Liver (tissue), 9 donors: ENCODE data around the gene PNMA8A. TPM values are rescaled to one million over a fixed set of nuclear protein-coding genes. Genes with fewer than 3 reads are reported as not detected.

Experiments
- DNase-seq: peaks from one replicate; pipeline ENCODE4 v3.0.0-alpha.2; 2017; ENCODE audit warnings: low spot score
- H3K27ac ChIP-seq, 2 donors: one replicate each; pipeline ENCODE4 v1.7.0; 2013; ENCODE audit warnings: inconsistent platforms in 2 of 2, low read length in 2 of 2, control low read depth in 1 of 2, low read depth in 1 of 2, mild to moderate bottlenecking in 1 of 2
- H3K27me3 ChIP-seq, 4 donors: one replicate each; pipeline versions ENCODE4 v1.6.1 to v1.7.0; 2013; ENCODE audit warnings: low read length in 3 of 4, inconsistent platforms in 1 of 4, mild to moderate bottlenecking in 1 of 4, moderate library complexity in 1 of 4; ENCODE audit not compliant: control insufficient read depth in 4 of 4, insufficient read depth in 4 of 4
- H3K36me3 ChIP-seq, 4 donors: one replicate each; pipeline versions ENCODE4 v1.6.1 to v1.7.0; 2013; ENCODE audit warnings: low read length in 3 of 4, mild to moderate bottlenecking in 3 of 4, low read depth in 1 of 4, moderate library complexity in 1 of 4; ENCODE audit not compliant: control insufficient read depth in 4 of 4, insufficient read depth in 3 of 4
- H3K4me1 ChIP-seq, 4 donors: one replicate each; pipeline versions ENCODE4 v1.6.1 to v1.7.0; 2013; ENCODE audit warnings: low read length in 3 of 4, mild to moderate bottlenecking in 3 of 4, moderate library complexity in 1 of 4; ENCODE audit not compliant: control insufficient read depth in 4 of 4, insufficient read depth in 4 of 4
- H3K4me3 ChIP-seq, 3 donors: one replicate each; pipeline versions ENCODE4 v1.6.1 to v1.7.0; 2013; ENCODE audit warnings: low read length in 3 of 3, control low read depth in 1 of 3, low read depth in 1 of 3, mild to moderate bottlenecking in 1 of 3
- H3K9ac ChIP-seq, 2 donors: one replicate each; pipeline ENCODE4 v1.7.0; 2013; ENCODE audit warnings: low read length in 2 of 2, mild to moderate bottlenecking in 2 of 2, moderate library complexity in 2 of 2, control low read depth in 1 of 2, low read depth in 1 of 2
- H3K9me3 ChIP-seq, 4 donors: one replicate each; pipeline versions ENCODE4 v1.6.1 to v1.7.0; 2013; ENCODE audit warnings: low read length in 3 of 4; ENCODE audit not compliant: control insufficient read depth in 4 of 4
- ATF3 ChIP-seq: IDR thresholded peaks from 2 replicates; pipeline ENCODE4 v1.6.1; 2016; ENCODE audit warnings: antibody characterized with exemption
- EGR1 ChIP-seq, 2 donors: IDR thresholded peaks; 2 replicates each; pipeline ENCODE4 v1.6.1; 2016 to 2018; ENCODE audit warnings: antibody characterized with exemption in 2 of 2, low read depth in 2 of 2
- FOXA1 ChIP-seq: IDR thresholded peaks from 2 replicates; pipeline ENCODE4 v1.6.1; 2016; ENCODE audit warnings: antibody characterized with exemption
- FOXA2 ChIP-seq: IDR thresholded peaks from 2 replicates; pipeline ENCODE4 v1.6.1; 2016; ENCODE audit warnings: antibody characterized with exemption
- GABPA ChIP-seq, 2 donors: IDR thresholded peaks in 1 of 2; conservative IDR thresholded peaks in 1 of 2; 2 replicates each; pipeline ENCODE4 v1.6.1; 2016; ENCODE audit warnings: antibody characterized with exemption in 2 of 2, mild to moderate bottlenecking in 1 of 2, moderate library complexity in 1 of 2
- HNF4A ChIP-seq, 2 donors: conservative IDR thresholded peaks; 2 replicates each; pipeline ENCODE4 v1.6.1; 2016; ENCODE audit warnings: antibody characterized with exemption in 2 of 2, mild to moderate bottlenecking in 2 of 2
- JUND ChIP-seq, 2 donors: IDR thresholded peaks; 2 replicates each; pipeline ENCODE4 v1.6.1; 2016; ENCODE audit warnings: antibody characterized with exemption in 2 of 2
- MAX ChIP-seq: IDR thresholded peaks from 2 replicates; pipeline ENCODE4 v1.6.1; 2016; ENCODE audit warnings: antibody characterized with exemption
- NR2F2 ChIP-seq: IDR thresholded peaks from 2 replicates; pipeline ENCODE4 v1.6.1; 2016; ENCODE audit warnings: antibody characterized with exemption
- RAD21 ChIP-seq, 2 donors: IDR thresholded peaks; 2 replicates each; pipeline ENCODE4 v1.6.1; 2016; ENCODE audit warnings: antibody characterized with exemption in 2 of 2, mild to moderate bottlenecking in 2 of 2
- REST ChIP-seq: IDR thresholded peaks from 2 replicates; pipeline ENCODE4 v1.6.1; 2016; ENCODE audit warnings: antibody characterized with exemption, mild to moderate bottlenecking
- SP1 ChIP-seq: IDR thresholded peaks from 2 replicates; pipeline ENCODE4 v1.6.1; 2018; ENCODE audit warnings: antibody characterized with exemption, mild to moderate bottlenecking
- TAF1 ChIP-seq: conservative IDR thresholded peaks from 2 replicates; pipeline ENCODE4 v1.6.1; 2016; ENCODE audit warnings: antibody characterized with exemption, mild to moderate bottlenecking
- YY1 ChIP-seq: IDR thresholded peaks from 2 replicates; pipeline ENCODE4 v1.6.1; 2016; ENCODE audit warnings: antibody characterized with exemption, mild to moderate bottlenecking
- ZBTB33 ChIP-seq: IDR thresholded peaks from 2 replicates; pipeline ENCODE4 v1.6.1; 2016; ENCODE audit warnings: antibody characterized with exemption
- WGBS: extraction: QIAGEN DNeasy Blood & Tissue Kit; methylation state at CpG from one replicate; pipeline ENCODE4 v1.1.7; 2013; 5-methylcytosine and 5-hydroxymethylcytosine counted together
- polyA plus RNA-seq, 2 donors: library from polyadenylated mRNA; stranded (reverse) in 1 of 2; unstranded in 1 of 2; fragments of 200-250 nt in 1 of 2; fragments of >200 nt in 1 of 2; fragmentation: Nextera tagmentation in 1 of 2; extraction: Ambion mirVana in 1 of 2; gene quantifications; one replicate each; pipeline versions ENCODE4 v1.2.1 to v1.2.3, GENCODE V29; 2013 to 2015
- total RNA-seq, 2 donors: library from RNA; depleted of rRNA; stranded (reverse); fragments of >200 nt; gene quantifications; one replicate each; pipeline ENCODE4 v1.2.3, GENCODE V29; 2014
- TF ChIP-seq, protein P1 (sequence below): fragments of 150-350 bp; IDR thresholded peaks from 2 replicates; pipeline ENCODE4 v1.5.1; 2017; ENCODE audit warnings: improper control_type of control experiment, low read depth, low read length; ENCODE audit not compliant: missing input control
- donor health status: healthy.
- donor health status: healthy.
- donor health status: healthy.
- donor health status: healthy.
- donor health status: healthy.

Gene PNMA8A
- total and polyA plus RNA-seq, 4 donors: 0.17 to 0.93 (median 0.22) TPM; not detected in 1

GRCh38 chr19:46491975-46492682, 20.8 kb upstream of the PNMA8A start:
- peaks cover 0 to 26% (median 12%) of the 10 kb centered on the region in 4 donors for H3K4me1 ChIP-seq
- no peak for DNase-seq
- no peak overlapping the region for H3K9ac ChIP-seq
- H3K27me3 ChIP-seq: peaks cover 0 to 14% (median 4%) of the 10 kb centered on the region in 4 donors
- no peaks in the 10 kb centered on the region for H3K9me3 ChIP-seq
- no peak for TF ChIP-seq HNF4A (conservative IDR thresholded peaks at IDR 0.05)
- TF ChIP-seq TAF1: no peak
- no peak for TF ChIP-seq REST
- no peak for TF ChIP-seq MAX
- TF ChIP-seq ZBTB33: no peak
- no peak for TF ChIP-seq FOXA1
- no peak for TF ChIP-seq RAD21 (IDR thresholded peaks at IDR 0.05)
- TF ChIP-seq GABPA (IDR thresholded peaks at IDR 0.05 in 1 of 2, conservative IDR thresholded peaks at IDR 0.05 in 1 of 2): no peak
- TF ChIP-seq ATF3: no peak
- no peak overlapping the region for H3K4me3 ChIP-seq
- H3K36me3 ChIP-seq: no peaks in the 10 kb centered on the region
- H3K27ac ChIP-seq: no peak overlapping the region
- 34% methylated on average over 18 of the region's 18 CpGs for WGBS

GRCh38 chr19:46490774-46491173, 19.4 kb upstream of the PNMA8A start:
- no peak overlapping the region for H3K27ac ChIP-seq
- peaks cover 0 to 20% (median 3%) of the 10 kb centered on the region in 4 donors for H3K27me3 ChIP-seq
- H3K9ac ChIP-seq: no peak overlapping the region
- no peak for DNase-seq
- no peaks in the 10 kb centered on the region for H3K36me3 ChIP-seq
- 54% methylated on average over 9 of the region's 9 CpGs for WGBS
- no peaks in the 10 kb centered on the region for H3K9me3 ChIP-seq
- peaks cover 0 to 27% (median 12%) of the 10 kb centered on the region in 4 donors for H3K4me1 ChIP-seq
- no peak overlapping the region for H3K4me3 ChIP-seq
- TF ChIP-seq GABPA (IDR thresholded peaks at IDR 0.05 in 1 of 2, conservative IDR thresholded peaks at IDR 0.05 in 1 of 2): no peak
- no peak for TF ChIP-seq ZBTB33
- TF ChIP-seq EGR1 (IDR thresholded peaks at IDR 0.05; ENCODE audit: low read depth in 2 of 2): no peak
- no peak for TF ChIP-seq SP1
- no peak for TF ChIP-seq NR2F2
- no peak for TF ChIP-seq ATF3
- no peak for TF ChIP-seq RAD21 (IDR thresholded peaks at IDR 0.05)
- TF ChIP-seq YY1: no peak
- TF ChIP-seq, protein P1, sequence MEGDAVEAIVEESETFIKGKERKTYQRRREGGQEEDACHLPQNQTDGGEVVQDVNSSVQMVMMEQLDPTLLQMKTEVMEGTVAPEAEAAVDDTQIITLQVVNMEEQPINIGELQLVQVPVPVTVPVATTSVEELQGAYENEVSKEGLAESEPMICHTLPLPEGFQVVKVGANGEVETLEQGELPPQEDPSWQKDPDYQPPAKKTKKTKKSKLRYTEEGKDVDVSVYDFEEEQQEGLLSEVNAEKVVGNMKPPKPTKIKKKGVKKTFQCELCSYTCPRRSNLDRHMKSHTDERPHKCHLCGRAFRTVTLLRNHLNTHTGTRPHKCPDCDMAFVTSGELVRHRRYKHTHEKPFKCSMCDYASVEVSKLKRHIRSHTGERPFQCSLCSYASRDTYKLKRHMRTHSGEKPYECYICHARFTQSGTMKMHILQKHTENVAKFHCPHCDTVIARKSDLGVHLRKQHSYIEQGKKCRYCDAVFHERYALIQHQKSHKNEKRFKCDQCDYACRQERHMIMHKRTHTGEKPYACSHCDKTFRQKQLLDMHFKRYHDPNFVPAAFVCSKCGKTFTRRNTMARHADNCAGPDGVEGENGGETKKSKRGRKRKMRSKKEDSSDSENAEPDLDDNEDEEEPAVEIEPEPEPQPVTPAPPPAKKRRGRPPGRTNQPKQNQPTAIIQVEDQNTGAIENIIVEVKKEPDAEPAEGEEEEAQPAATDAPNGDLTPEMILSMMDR: no peak
- no peak for TF ChIP-seq JUND (IDR thresholded peaks at IDR 0.05)
- no peak for TF ChIP-seq FOXA1
- TF ChIP-seq FOXA2: no peak
- no peak for TF ChIP-seq TAF1
- no peak for TF ChIP-seq HNF4A (conservative IDR thresholded peaks at IDR 0.05)
- no peak for TF ChIP-seq MAX
